Calu3 (cell line): Measurements from ENCODE around the gene EFCAB5. TPM values are rescaled to one million over a fixed set of nuclear protein-coding genes. Genes with fewer than 3 reads are reported as not detected.
"Not testable (repeated sequence)": the region's sequence is repeated elsewhere in the genome, so short reads cannot be mapped to it uniquely, and the experiment has no call there.

ENCODE experiments used
- BruUV-seq: library from RNA; stranded (reverse); fragments of 400-500 nt; replicated peaks from 2 replicates; lab custom pipeline; 2021; lab: Mats Ljungman, UMichigan
- CTCF ChIA-PET: fragments of 300-600 bp; sonication (Branson Sonifier 250); formaldehyde crosslinking; loops from one replicate; lab custom pipeline; 2022; ENCODE audit warnings: antibody characterized with exemption; lab: Charles Lee
- DNase-seq: peaks from one replicate; pipeline ENCODE4 v3.0.0; 2022
- H3K27ac Mint-ChIP-seq: one replicate; pipeline ENCODE4 v1.8.0; 2022; ENCODE audit warnings: mixed read lengths; ENCODE audit not compliant: unreplicated experiment
- H3K27me3 Mint-ChIP-seq: one replicate; pipeline ENCODE4 v1.8.0; 2022; ENCODE audit warnings: mixed read lengths; ENCODE audit not compliant: unreplicated experiment
- H3K36me3 Mint-ChIP-seq: one replicate; pipeline ENCODE4 v1.8.0; 2022; ENCODE audit warnings: mild to moderate bottlenecking, moderate library complexity, mixed read lengths; ENCODE audit not compliant: insufficient read depth, unreplicated experiment
- H3K4me1 Mint-ChIP-seq: one replicate; pipeline ENCODE4 v1.8.0; 2022; ENCODE audit warnings: mild to moderate bottlenecking, low read depth, mixed read lengths; ENCODE audit not compliant: unreplicated experiment
- H3K4me3 Mint-ChIP-seq: one replicate; pipeline ENCODE4 v1.8.0; 2022; ENCODE audit warnings: mild to moderate bottlenecking, low read depth, moderate library complexity, mixed read lengths; ENCODE audit not compliant: unreplicated experiment
- H3K9me3 Mint-ChIP-seq: one replicate; pipeline ENCODE4 v1.8.0; 2022; ENCODE audit warnings: low read depth, mixed read lengths; ENCODE audit not compliant: unreplicated experiment
- CTCF ChIP-seq: fragments of 200-600 bp; IDR thresholded peaks from one replicate; pipeline ENCODE4 v1.8.0; 2022; ENCODE audit warnings: antibody characterized with exemption; ENCODE audit not compliant: unreplicated experiment
- intact Hi-C: fragments of 100-400 bp; cut with micrococcal nuclease; formaldehyde crosslinking; loops from one replicate; pipeline ENCODE4 v1.10.0; 2022; ENCODE audit not compliant: unreplicated experiment
- total RNA-seq: library from RNA; stranded (reverse); gene quantifications from 2 replicates; pipeline ENCODE4 v1.2.3, GENCODE V29; 2022

EFCAB5 gene
- total RNA-seq, 1 experiment from 2014 or later: 0.50 TPM

GRCh38 chr17:30117675-30118081 is 176.2 kb downstream of the EFCAB5 start:
- Mint-ChIP-seq H3K36me3 (peaks cover 49% of the 10 kb centered on the region), H3K4me1 (peaks cover 11% of the 10 kb centered on the region), H3K4me3 (peak overlapping the region; percentile 98), H3K27ac (peak overlapping the region; percentile 100), H3K9me3 (no peaks in the 10 kb centered on the region), H3K27me3 (no peaks in the 10 kb centered on the region)
- no peak for TF ChIP-seq CTCF
- DNase-seq: no peak
- no TSS peak for BruUV-seq
- CTCF ChIA-PET: interaction anchor here (0.7 to 1.3 kb wide), 2 partner anchors 13 to 471 kb away, joined by 4 to 5 read pairs; no protein-coding TSS in a partner anchor
- intact Hi-C loops: no loop called here

- H3K9me3 Mint-ChIP-seq, H3K27ac Mint-ChIP-seq, intact Hi-C loops, H3K27me3 Mint-ChIP-seq, BruUV-seq, CTCF ChIA-PET, DNase-seq: not testable (repeated sequence)
- Mint-ChIP-seq H3K4me3 (peak overlapping the region; percentile 98), H3K4me1 (peaks cover 11% of the 10 kb centered on the region), H3K36me3 (peaks cover 58% of the 10 kb centered on the region)
Observed at GRCh38 chr17:30118635-30119034, 177.2 kb downstream of the EFCAB5 start.

- intact Hi-C loops: loop anchor here (2.0 to 10.0 kb wide), 2 partner anchors 110 to 212 kb away; partner anchors contain the start of gene SLC6A4
- H3K36me3 Mint-ChIP-seq: peaks cover 36% of the 10 kb centered on the region
- no peak for TF ChIP-seq CTCF
- BruUV-seq: no TSS peak
- DNase-seq: no peak
- no peak overlapping the region for H3K27ac Mint-ChIP-seq
- H3K9me3 Mint-ChIP-seq: no peaks in the 10 kb centered on the region
- H3K4me3 Mint-ChIP-seq: no peak overlapping the region
- no peaks in the 10 kb centered on the region for H3K4me1 Mint-ChIP-seq
- CTCF ChIA-PET: interaction anchor here (1.1 to 1.5 kb wide), 2 partner anchors 48 to 212 kb away, joined by 3 to 8 read pairs; no protein-coding TSS in a partner anchor
- no peaks in the 10 kb centered on the region for H3K27me3 Mint-ChIP-seq
Observed at GRCh38 chr17:30124273-30124796, 182.9 kb downstream of the EFCAB5 start.

- CTCF ChIA-PET: no interaction called here
- H3K27ac Mint-ChIP-seq: no peak overlapping the region
- intact Hi-C loops: no loop called here
- H3K4me1 Mint-ChIP-seq: no peaks in the 10 kb centered on the region
- H3K4me3 Mint-ChIP-seq: no peak overlapping the region
- no peaks in the 10 kb centered on the region for H3K9me3 Mint-ChIP-seq
- no peaks in the 10 kb centered on the region for H3K27me3 Mint-ChIP-seq
- no peak for DNase-seq
- no TSS peak for BruUV-seq
- peaks cover 37% of the 10 kb centered on the region for H3K36me3 Mint-ChIP-seq
- TF ChIP-seq CTCF: no peak
Observed at GRCh38 chr17:30130121-30130520, 188.7 kb downstream of the EFCAB5 start.

- H3K4me1 Mint-ChIP-seq: no peaks in the 10 kb centered on the region
- no peak for TF ChIP-seq CTCF
- BruUV-seq: no TSS peak
- H3K27ac Mint-ChIP-seq: no peak overlapping the region
- no peak overlapping the region for H3K4me3 Mint-ChIP-seq
- peaks cover 38% of the 10 kb centered on the region for H3K36me3 Mint-ChIP-seq
- no peak for DNase-seq
- H3K9me3 Mint-ChIP-seq: no peaks in the 10 kb centered on the region
- no peaks in the 10 kb centered on the region for H3K27me3 Mint-ChIP-seq
- intact Hi-C loops: no loop called here
- CTCF ChIA-PET: interaction anchor here (0.6 to 1.2 kb wide), 4 partner anchors 9 to 300 kb away, joined by 3 to 5 read pairs (median 4); no protein-coding TSS in a partner anchor
Observed at GRCh38 chr17:30132615-30133014, 191.2 kb downstream of the EFCAB5 start.
